Parathyroid adenoma (tissue), 2 donors: ENCODE results near the gene PKHD1.
"Not testable (repeated sequence)": the region's sequence is repeated elsewhere in the genome, so short reads cannot be mapped to it uniquely, and the experiment has no call there.

Source experiments
- H2AFZ ChIP-seq: fragments of 300-600 bp; sonication (generic); one replicate; pipeline ENCODE4 v1.7.0; 2017; ENCODE audit warnings: antibody characterized with exemption, mild to moderate bottlenecking
- H3K27ac ChIP-seq: fragments of 300-600 bp; sonication (generic); one replicate; pipeline ENCODE4 v1.7.0; 2017
- H3K27me3 ChIP-seq: fragments of 300-600 bp; sonication (generic); one replicate; pipeline ENCODE4 v1.7.0; 2017; ENCODE audit warnings: low read length; ENCODE audit not compliant: control insufficient read depth, insufficient read depth
- H3K36me3 ChIP-seq: fragments of 300-600 bp; sonication (generic); one replicate; pipeline ENCODE4 v1.7.0; 2017; ENCODE audit warnings: low read length; ENCODE audit not compliant: control insufficient read depth, insufficient read depth
- H3K4me1 ChIP-seq: fragments of 300-600 bp; sonication (generic); one replicate; pipeline ENCODE4 v1.7.0; 2017; ENCODE audit warnings: control low read depth
- H3K4me2 ChIP-seq: fragments of 300-600 bp; sonication (generic); one replicate; pipeline ENCODE4 v1.7.0; 2017; ENCODE audit warnings: low read length
- H3K4me3 ChIP-seq: fragments of 300-600 bp; sonication (generic); one replicate; pipeline ENCODE4 v1.7.0; 2017; ENCODE audit warnings: low read depth, low read length
- H3K79me2 ChIP-seq: fragments of 300-600 bp; sonication (generic); one replicate; pipeline ENCODE4 v1.7.0; 2017; ENCODE audit warnings: control low read depth
- H3K9ac ChIP-seq: fragments of 300-600 bp; sonication (generic); one replicate; pipeline ENCODE4 v1.7.0; 2017; ENCODE audit warnings: mild to moderate bottlenecking
- H3K9me3 ChIP-seq: fragments of 300-600 bp; sonication (generic); one replicate; pipeline ENCODE4 v1.7.0; 2017; ENCODE audit warnings: low read length; ENCODE audit not compliant: control insufficient read depth
- TF ChIP-seq, protein P1 (sequence below): fragments of 300-600 bp; sonication (generic); IDR thresholded peaks from one replicate; pipeline ENCODE4 v1.7.0; 2017; ENCODE audit warnings: antibody characterized with exemption, mild to moderate bottlenecking
- donor health status: primary hyperparathyroidism.

PKHD1 gene

DNA sequence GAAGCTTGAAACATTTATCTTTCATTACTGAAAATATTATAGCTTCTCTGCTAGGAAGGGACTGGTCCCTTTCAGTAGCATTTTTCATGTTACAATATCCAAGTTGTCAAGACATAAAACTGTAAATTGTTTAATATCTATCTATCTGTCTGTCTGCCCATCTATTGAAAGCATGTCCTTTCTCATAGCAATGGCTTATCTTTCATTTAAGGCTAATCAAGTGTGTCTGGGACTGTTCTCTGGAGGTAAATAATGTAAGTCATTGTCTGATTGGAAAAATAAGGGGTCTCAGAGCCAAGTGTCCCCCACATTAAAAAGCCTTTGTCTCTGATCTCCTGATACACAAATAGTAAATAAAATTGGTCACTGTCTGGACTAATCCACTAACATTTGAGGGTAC lies 135.5 kb downstream of the PKHD1 start:
- Histone ChIP-seq H3K4me1 (no peaks in the 10 kb centered on the region), H2AFZ (no peak overlapping the region), H3K27ac (no peak overlapping the region)

DNA sequence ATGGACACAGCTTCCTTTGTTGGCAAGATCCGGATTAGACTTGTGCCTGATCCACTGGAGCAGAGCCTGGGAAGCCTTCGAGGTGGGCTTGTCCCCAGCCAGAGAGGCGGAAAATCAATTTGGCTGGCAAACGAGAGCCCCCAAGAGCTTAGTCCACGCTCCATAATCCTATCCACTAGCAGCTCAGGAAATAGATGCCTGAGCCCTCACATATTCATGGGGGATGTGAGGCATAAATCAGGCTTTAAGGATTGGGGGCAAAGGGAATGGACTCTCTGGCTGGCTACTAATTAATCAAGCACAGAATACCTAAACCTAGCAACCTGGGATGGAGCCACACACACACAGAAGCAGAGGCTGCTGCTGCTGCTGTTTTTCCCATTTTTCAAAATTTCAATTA lies 137.9 kb downstream of the PKHD1 start:
- Histone ChIP-seq H3K27me3 (no peaks in the 10 kb centered on the region), H3K79me2 (no peaks in the 10 kb centered on the region), H3K36me3 (no peaks in the 10 kb centered on the region), H2AFZ (no peak overlapping the region), H3K27ac (no peak overlapping the region), H3K4me3 (no peak overlapping the region), H3K4me1 (no peaks in the 10 kb centered on the region), H3K9me3 (no peaks in the 10 kb centered on the region), H3K9ac (no peak overlapping the region), H3K4me2 (no peak overlapping the region)
- TF ChIP-seq, protein P1, sequence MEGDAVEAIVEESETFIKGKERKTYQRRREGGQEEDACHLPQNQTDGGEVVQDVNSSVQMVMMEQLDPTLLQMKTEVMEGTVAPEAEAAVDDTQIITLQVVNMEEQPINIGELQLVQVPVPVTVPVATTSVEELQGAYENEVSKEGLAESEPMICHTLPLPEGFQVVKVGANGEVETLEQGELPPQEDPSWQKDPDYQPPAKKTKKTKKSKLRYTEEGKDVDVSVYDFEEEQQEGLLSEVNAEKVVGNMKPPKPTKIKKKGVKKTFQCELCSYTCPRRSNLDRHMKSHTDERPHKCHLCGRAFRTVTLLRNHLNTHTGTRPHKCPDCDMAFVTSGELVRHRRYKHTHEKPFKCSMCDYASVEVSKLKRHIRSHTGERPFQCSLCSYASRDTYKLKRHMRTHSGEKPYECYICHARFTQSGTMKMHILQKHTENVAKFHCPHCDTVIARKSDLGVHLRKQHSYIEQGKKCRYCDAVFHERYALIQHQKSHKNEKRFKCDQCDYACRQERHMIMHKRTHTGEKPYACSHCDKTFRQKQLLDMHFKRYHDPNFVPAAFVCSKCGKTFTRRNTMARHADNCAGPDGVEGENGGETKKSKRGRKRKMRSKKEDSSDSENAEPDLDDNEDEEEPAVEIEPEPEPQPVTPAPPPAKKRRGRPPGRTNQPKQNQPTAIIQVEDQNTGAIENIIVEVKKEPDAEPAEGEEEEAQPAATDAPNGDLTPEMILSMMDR, result no peak

More for the DNA sequence above, 135.5 kb downstream of the PKHD1 start:
- Histone ChIP-seq H3K79me2 (no peaks in the 10 kb centered on the region), H3K36me3 (no peaks in the 10 kb centered on the region), H3K27me3 (no peaks in the 10 kb centered on the region), H3K9me3 (no peaks in the 10 kb centered on the region), H3K4me2 (no peak overlapping the region), H3K4me3 (no peak overlapping the region), H3K9ac (no peak overlapping the region)
- TF ChIP-seq, protein P1, result no peak

DNA sequence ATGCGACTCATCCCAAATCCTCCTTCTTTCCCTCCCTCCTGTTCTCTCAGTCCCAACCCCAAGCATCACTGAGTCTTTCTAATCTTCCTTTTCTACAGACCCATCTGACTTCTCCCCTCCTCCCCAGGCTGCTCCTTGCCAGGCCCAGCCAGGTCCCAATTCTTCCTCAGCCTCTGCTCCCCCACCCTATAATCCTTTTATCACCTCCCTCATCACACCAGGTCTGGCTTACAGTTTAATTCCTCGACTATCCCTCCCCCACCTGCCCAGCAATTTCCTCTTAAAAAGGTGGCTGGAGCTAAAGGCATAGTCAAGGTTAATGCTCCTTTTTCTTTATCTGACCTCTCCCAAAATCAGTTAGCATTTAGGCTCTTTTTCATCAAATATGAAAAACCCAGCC lies 147.7 kb downstream of the PKHD1 start:
- not testable (repeated sequence) for H3K36me3 ChIP-seq

DNA sequence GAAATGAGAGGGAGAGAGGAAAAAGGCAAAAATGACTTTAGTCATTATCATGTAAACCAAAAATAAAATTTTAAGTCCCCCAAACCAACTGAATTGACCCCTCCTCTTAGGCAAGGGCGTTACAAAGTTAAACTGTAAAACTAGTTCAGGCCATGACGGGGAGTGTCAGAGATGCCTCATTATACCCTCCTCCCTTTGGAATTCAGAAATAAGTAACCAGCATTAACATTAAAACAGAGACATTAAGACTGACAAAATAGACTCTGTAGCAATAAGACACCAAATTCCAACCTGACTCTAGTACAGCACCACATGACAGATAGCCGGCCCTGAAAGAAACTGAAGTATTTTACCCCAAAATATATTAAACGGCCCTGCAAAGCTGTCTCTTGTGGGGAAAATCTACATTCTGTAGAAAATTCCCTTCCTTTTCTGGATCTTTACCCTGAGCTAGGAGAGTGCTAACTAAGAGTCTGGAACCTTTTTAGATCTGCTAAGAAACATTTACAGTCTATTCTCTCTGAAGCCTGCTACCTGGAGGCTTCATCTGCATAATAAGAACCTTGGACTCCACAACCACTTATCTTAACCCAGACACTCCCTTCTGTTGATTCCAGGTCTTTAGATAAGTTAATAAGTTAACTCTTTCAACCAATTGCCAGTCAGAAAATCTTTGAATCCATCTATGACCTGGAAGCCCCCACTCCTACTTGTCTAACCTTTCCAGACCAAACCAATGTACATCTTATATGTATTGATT lies 150.7 kb downstream of the PKHD1 start:
- H3K4me2 ChIP-seq, result no peak overlapping the region
- no peak overlapping the region for H3K4me3 ChIP-seq
- H3K27ac ChIP-seq, result no peak overlapping the region
- H3K4me1 ChIP-seq, result no peaks in the 10 kb centered on the region
- no peak overlapping the region for H3K9ac ChIP-seq
- H3K36me3 ChIP-seq, result no peaks in the 10 kb centered on the region
- TF ChIP-seq, protein P1, result no peak
- H3K27me3 ChIP-seq, result no peaks in the 10 kb centered on the region
- no peak overlapping the region for H2AFZ ChIP-seq
- no peaks in the 10 kb centered on the region for H3K9me3 ChIP-seq
- no peaks in the 10 kb centered on the region for H3K79me2 ChIP-seq

More for the DNA sequence above, 147.7 kb downstream of the PKHD1 start:
- not testable (repeated sequence) for H3K4me2 ChIP-seq, H3K27ac ChIP-seq, H3K9ac ChIP-seq, H3K9me3 ChIP-seq, H3K27me3 ChIP-seq, H3K79me2 ChIP-seq, H3K4me3 ChIP-seq, H3K4me1 ChIP-seq, H2AFZ ChIP-seq

DNA sequence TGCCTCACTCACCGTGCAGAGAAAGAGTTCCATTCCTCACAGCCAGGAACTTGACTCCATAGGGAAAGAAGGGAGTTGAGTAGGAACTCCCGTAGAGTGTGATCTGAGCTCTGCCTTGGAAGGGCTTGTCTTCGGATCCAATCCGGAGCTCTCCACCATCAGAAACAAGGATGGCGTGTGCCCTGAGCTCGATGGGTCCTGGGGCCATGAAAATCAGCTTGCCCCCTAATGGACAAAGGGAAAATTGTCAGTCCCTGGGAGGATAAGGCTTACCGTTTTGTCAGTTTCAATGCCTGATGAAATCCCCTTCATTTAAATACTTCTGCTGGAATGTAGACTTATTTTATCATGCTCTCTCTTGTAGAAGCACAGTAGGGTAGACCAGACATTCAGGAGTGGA lies 153.3 kb downstream of the PKHD1 start:
- no peaks in the 10 kb centered on the region for H3K79me2 ChIP-seq
- H3K9ac ChIP-seq, result no peak overlapping the region
- H3K4me3 ChIP-seq, result no peak overlapping the region
- no peak overlapping the region for H3K27ac ChIP-seq
- H2AFZ ChIP-seq, result peak overlapping the region; percentile 9
- no peaks in the 10 kb centered on the region for H3K9me3 ChIP-seq
- no peaks in the 10 kb centered on the region for H3K36me3 ChIP-seq
- H3K4me2 ChIP-seq, result no peak overlapping the region
- no peaks in the 10 kb centered on the region for H3K4me1 ChIP-seq
- TF ChIP-seq, protein P1, result no peak
- H3K27me3 ChIP-seq, result no peaks in the 10 kb centered on the region
